G401 (cell line): ENCODE measurements around the gene DNAH17. TPM values are rescaled to one million over a fixed set of nuclear protein-coding genes. Genes with fewer than 3 reads are reported as not detected.

ENCODE experiments used
- DNase-seq: peaks from one replicate; pipeline ENCODE4 v3.0.0-alpha.2; 2015; ENCODE audit warnings: low spot score
- in situ Hi-C: cut with HindIII; loops from 2 replicates; pipeline ENCODE4 v1.10.0; 2016; ENCODE audit warnings: low sequenced_read_pairs, mixed read lengths
- total RNA-seq: library from RNA; depleted of rRNA; stranded (reverse); fragments of >200 nt; shearing (Covaris generic); gene quantifications from 2 replicates; pipeline ENCODE4 v1.2.3, GENCODE V29; 2014

DNAH17 gene
- total RNA-seq, 1 experiment from 2014 or later, result not detected

GRCh38 chr17:78490156-78490555, 87.0 kb downstream of the DNAH17 start:
- in situ Hi-C loops, result no loop called here
- DNase-seq, result no peak

GRCh38 chr17:78488867-78489634, 88.1 kb downstream of the DNAH17 start:
- in situ Hi-C loops, result no loop called here

GRCh38 chr17:78488156-78488555, 89.0 kb downstream of the DNAH17 start:
- no peak for DNase-seq
- in situ Hi-C loops, result no loop called here

More at GRCh38 chr17:78488867-78489634, 88.1 kb downstream of the DNAH17 start:
- DNase-seq, result no peak

- no peak for DNase-seq
- in situ Hi-C loops, result no loop called here
These were observed 90.1 kb downstream of the DNAH17 start for GRCh38 chr17:78486946-78487680.

- in situ Hi-C loops, result no loop called here
- DNase-seq, result no peak
These were observed 90.9 kb downstream of the DNAH17 start for GRCh38 chr17:78486228-78486802.

- DNase-seq, result no peak
- in situ Hi-C loops, result no loop called here
These were observed 91.7 kb downstream of the DNAH17 start for GRCh38 chr17:78485290-78486168.

GRCh38 chr17:78484271-78485246, 92.6 kb downstream of the DNAH17 start:
- DNase-seq, result no peak
- in situ Hi-C loops, result no loop called here

- DNase-seq, result no peak
- in situ Hi-C loops, result no loop called here
These were observed 97.8 kb downstream of the DNAH17 start for GRCh38 chr17:78479369-78479768.

- in situ Hi-C loops, result no loop called here
- no peak for DNase-seq
These were observed 98.4 kb downstream of the DNAH17 start for GRCh38 chr17:78478757-78479297.

GRCh38 chr17:78477913-78478756, 99.1 kb downstream of the DNAH17 start:
- in situ Hi-C loops, result no loop called here
- no peak for DNase-seq

GRCh38 chr17:78476973-78477372, 100.2 kb downstream of the DNAH17 start:
- in situ Hi-C loops, result no loop called here
- DNase-seq, result no peak

GRCh38 chr17:78476149-78476548, 101.0 kb downstream of the DNAH17 start:
- in situ Hi-C loops, result no loop called here
- DNase-seq, result no peak

GRCh38 chr17:78475211-78475610, 102.0 kb downstream of the DNAH17 start:
- DNase-seq, result no peak
- in situ Hi-C loops, result no loop called here

GRCh38 chr17:78474614-78475146, 102.5 kb downstream of the DNAH17 start:
- in situ Hi-C loops, result no loop called here
- no peak for DNase-seq

- in situ Hi-C loops, result no loop called here
- DNase-seq, result no peak
These were observed 103.1 kb downstream of the DNAH17 start for GRCh38 chr17:78473951-78474613.
